ENCODE results near the gene TMC3. TPM values are rescaled to one million over a fixed set of nuclear protein-coding genes. Genes with fewer than 3 reads are reported as not detected.

The TMC3 gene
- total RNA-seq, 1 donor from 2014 or later, result 0.52 TPM

- H3K36me3 Mint-ChIP-seq (ENCODE audit: low read depth, unreplicated experiment), result no peaks in the 10 kb centered on the region
- no peak for DNase-seq (ENCODE audit: low read depth)
- Histone ChIP-seq H3K4me2 (ENCODE audit: low read length) (no peak overlapping the region), H3K79me2 (ENCODE audit: insufficient read depth, low read length) (no peaks in the 10 kb centered on the region), H3K9ac (ENCODE audit: low read length) (no peak overlapping the region), H3K27ac (ENCODE audit: low read depth, low read length) (no peak overlapping the region), H3K4me3 (ENCODE audit: insufficient read depth, low read depth, low read length) (no peak overlapping the region), H4K20me1 (ENCODE audit: insufficient read depth, low read length) (no peaks in the 10 kb centered on the region), H2AFZ (ENCODE audit: low read depth, low read length) (no peak overlapping the region), H3K36me3 (ENCODE audit: insufficient read depth, low read length) (no peaks in the 10 kb centered on the region), H3K9me3 (ENCODE audit: insufficient read depth, low read depth, low read length) (no peaks in the 10 kb centered on the region), H3K4me1 (ENCODE audit: insufficient read depth, low read length) (peaks cover 2% of the 10 kb centered on the region), H3K27me3 (ENCODE audit: insufficient read depth, low read length) (peaks cover 39% of the 10 kb centered on the region)
- H3K4me1 Mint-ChIP-seq (ENCODE audit: low read depth, unreplicated experiment), result no peaks in the 10 kb centered on the region
- no peak overlapping the region for H3K27ac Mint-ChIP-seq (ENCODE audit: unreplicated experiment)
- no peak for FAIRE-seq
- peaks cover 26% of the 10 kb centered on the region for H3K27me3 Mint-ChIP-seq (ENCODE audit: low read depth, unreplicated experiment)
- H3K9me3 Mint-ChIP-seq (ENCODE audit: unreplicated experiment), result no peaks in the 10 kb centered on the region
- TF ChIP-seq CTCF (IDR thresholded peaks at IDR 0.05; ENCODE audit: insufficient read depth, low read depth, low read length), result no peak
- TF ChIP-seq EZH2 (IDR thresholded peaks at IDR 0.05; ENCODE audit: insufficient read depth, low read length), result no peak
- H3K4me3 Mint-ChIP-seq (ENCODE audit: unreplicated experiment), result no peak overlapping the region
Observed at GRCh38 chr15:81284256-81285031, 89.6 kb downstream of the TMC3 start.

GRCh38 chr15:81282911-81283310, 91.1 kb downstream of the TMC3 start:
- Histone ChIP-seq H3K4me1 (ENCODE audit: insufficient read depth, low read length) (peaks cover 2% of the 10 kb centered on the region), H3K36me3 (ENCODE audit: insufficient read depth, low read length) (no peaks in the 10 kb centered on the region), H3K27ac (ENCODE audit: low read depth, low read length) (no peak overlapping the region), H2AFZ (ENCODE audit: low read depth, low read length) (no peak overlapping the region), H3K27me3 (ENCODE audit: insufficient read depth, low read length) (peaks cover 43% of the 10 kb centered on the region), H3K9ac (ENCODE audit: low read length) (no peak overlapping the region), H4K20me1 (ENCODE audit: insufficient read depth, low read length) (no peaks in the 10 kb centered on the region), H3K79me2 (ENCODE audit: insufficient read depth, low read length) (no peaks in the 10 kb centered on the region), H3K4me2 (ENCODE audit: low read length) (no peak overlapping the region), H3K4me3 (ENCODE audit: insufficient read depth, low read depth, low read length) (no peak overlapping the region), H3K9me3 (ENCODE audit: insufficient read depth, low read depth, low read length) (no peaks in the 10 kb centered on the region)
- no peak overlapping the region for H3K27ac Mint-ChIP-seq (ENCODE audit: unreplicated experiment)
- FAIRE-seq (no peak), DNase-seq (ENCODE audit: low read depth) (no peak)
- no peaks in the 10 kb centered on the region for H3K9me3 Mint-ChIP-seq (ENCODE audit: unreplicated experiment)
- no peaks in the 10 kb centered on the region for H3K36me3 Mint-ChIP-seq (ENCODE audit: low read depth, unreplicated experiment)
- peaks cover 26% of the 10 kb centered on the region for H3K27me3 Mint-ChIP-seq (ENCODE audit: low read depth, unreplicated experiment)
- TF ChIP-seq EZH2 (IDR thresholded peaks at IDR 0.05; ENCODE audit: insufficient read depth, low read length) (no peak), CTCF (IDR thresholded peaks at IDR 0.05; ENCODE audit: insufficient read depth, low read depth, low read length) (no peak)
- no peaks in the 10 kb centered on the region for H3K4me1 Mint-ChIP-seq (ENCODE audit: low read depth, unreplicated experiment)
- H3K4me3 Mint-ChIP-seq (ENCODE audit: unreplicated experiment), result no peak overlapping the region

GRCh38 chr15:81282606-81282895, 91.5 kb downstream of the TMC3 start:
- no peaks in the 10 kb centered on the region for H3K9me3 Mint-ChIP-seq (ENCODE audit: unreplicated experiment)
- no peak overlapping the region for H3K9ac ChIP-seq (ENCODE audit: low read length)
- DNase-seq (ENCODE audit: low read depth), result no peak
- H2AFZ ChIP-seq (ENCODE audit: low read depth, low read length), result no peak overlapping the region
- TF ChIP-seq CTCF (IDR thresholded peaks at IDR 0.05; ENCODE audit: insufficient read depth, low read depth, low read length) (no peak), EZH2 (IDR thresholded peaks at IDR 0.05; ENCODE audit: insufficient read depth, low read length) (no peak)
- no peak overlapping the region for H3K27ac Mint-ChIP-seq (ENCODE audit: unreplicated experiment)
- H3K4me1 ChIP-seq (ENCODE audit: insufficient read depth, low read length), result peaks cover 2% of the 10 kb centered on the region
- H3K27me3 Mint-ChIP-seq (ENCODE audit: low read depth, unreplicated experiment), result peaks cover 24% of the 10 kb centered on the region
- peaks cover 44% of the 10 kb centered on the region for H3K27me3 ChIP-seq (ENCODE audit: insufficient read depth, low read length)
- no peaks in the 10 kb centered on the region for H3K36me3 Mint-ChIP-seq (ENCODE audit: low read depth, unreplicated experiment)
- no peaks in the 10 kb centered on the region for H3K4me1 Mint-ChIP-seq (ENCODE audit: low read depth, unreplicated experiment)
- H3K4me3 ChIP-seq (ENCODE audit: insufficient read depth, low read depth, low read length), result no peak overlapping the region
- H3K36me3 ChIP-seq (ENCODE audit: insufficient read depth, low read length), result no peaks in the 10 kb centered on the region
- no peak for FAIRE-seq
- no peak overlapping the region for H3K4me3 Mint-ChIP-seq (ENCODE audit: unreplicated experiment)
- H3K9me3 ChIP-seq (ENCODE audit: insufficient read depth, low read depth, low read length), result no peaks in the 10 kb centered on the region
- no peaks in the 10 kb centered on the region for H3K79me2 ChIP-seq (ENCODE audit: insufficient read depth, low read length)
- no peaks in the 10 kb centered on the region for H4K20me1 ChIP-seq (ENCODE audit: insufficient read depth, low read length)
- H3K4me2 ChIP-seq (ENCODE audit: low read length), result no peak overlapping the region
- no peak overlapping the region for H3K27ac ChIP-seq (ENCODE audit: low read depth, low read length)
